Liver (tissue), 3 donors: Measurements from ENCODE around the gene GPR39.

Experiments
- GABPA ChIP-seq, 2 donors: IDR thresholded peaks in 1 of 2; conservative IDR thresholded peaks in 1 of 2; 2 replicates each; pipeline ENCODE4 v1.6.1; 2016; ENCODE audit warnings: antibody characterized with exemption in 2 of 2, mild to moderate bottlenecking in 1 of 2, moderate library complexity in 1 of 2
- JUND ChIP-seq, 2 donors: IDR thresholded peaks; 2 replicates each; pipeline ENCODE4 v1.6.1; 2016; ENCODE audit warnings: antibody characterized with exemption in 2 of 2
- RAD21 ChIP-seq, 2 donors: IDR thresholded peaks; 2 replicates each; pipeline ENCODE4 v1.6.1; 2016; ENCODE audit warnings: antibody characterized with exemption in 2 of 2, mild to moderate bottlenecking in 2 of 2
- RXRA ChIP-seq, 2 donors: IDR thresholded peaks; 2 replicates each; pipeline ENCODE4 v1.6.1; 2017 to 2018; ENCODE audit warnings: antibody characterized with exemption in 2 of 2, mild to moderate bottlenecking in 1 of 2
- SP1 ChIP-seq: IDR thresholded peaks from 2 replicates; pipeline ENCODE4 v1.6.1; 2018; ENCODE audit warnings: antibody characterized with exemption, mild to moderate bottlenecking
- TAF1 ChIP-seq: conservative IDR thresholded peaks from 2 replicates; pipeline ENCODE4 v1.6.1; 2016; ENCODE audit warnings: antibody characterized with exemption, mild to moderate bottlenecking
- TF ChIP-seq, protein P1 (sequence below): fragments of 150-350 bp; IDR thresholded peaks from 2 replicates; pipeline ENCODE4 v1.5.1; 2017; ENCODE audit warnings: improper control_type of control experiment, low read depth, low read length; ENCODE audit not compliant: missing input control
- TF ChIP-seq, protein P2 (sequence below): IDR thresholded peaks from 2 replicates; pipeline ENCODE4 v1.6.1; 2016; ENCODE audit warnings: antibody characterized with exemption
- donor health status: healthy.
- donor health status: healthy.

DNA sequence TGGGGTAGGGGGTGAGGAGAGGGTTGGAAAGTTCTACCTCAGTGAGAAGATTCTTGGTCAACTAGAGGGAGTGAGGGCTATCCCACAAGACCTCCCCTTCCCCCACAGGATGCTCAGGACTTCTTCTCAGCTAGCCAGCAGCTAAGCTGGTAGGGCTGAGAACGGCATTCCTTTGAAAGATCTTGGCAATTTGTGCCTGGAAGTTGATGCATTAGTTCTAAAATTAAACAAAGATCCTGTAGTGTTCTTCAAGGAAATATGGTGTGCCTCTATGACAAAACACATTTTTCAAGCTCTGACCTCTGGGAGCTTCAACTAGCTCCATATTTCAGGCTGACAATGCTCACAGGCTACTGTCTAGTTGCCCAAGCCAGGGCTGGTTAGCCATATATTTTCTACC is 251.1 kb downstream of the GPR39 start:
- TF ChIP-seq, protein P1, sequence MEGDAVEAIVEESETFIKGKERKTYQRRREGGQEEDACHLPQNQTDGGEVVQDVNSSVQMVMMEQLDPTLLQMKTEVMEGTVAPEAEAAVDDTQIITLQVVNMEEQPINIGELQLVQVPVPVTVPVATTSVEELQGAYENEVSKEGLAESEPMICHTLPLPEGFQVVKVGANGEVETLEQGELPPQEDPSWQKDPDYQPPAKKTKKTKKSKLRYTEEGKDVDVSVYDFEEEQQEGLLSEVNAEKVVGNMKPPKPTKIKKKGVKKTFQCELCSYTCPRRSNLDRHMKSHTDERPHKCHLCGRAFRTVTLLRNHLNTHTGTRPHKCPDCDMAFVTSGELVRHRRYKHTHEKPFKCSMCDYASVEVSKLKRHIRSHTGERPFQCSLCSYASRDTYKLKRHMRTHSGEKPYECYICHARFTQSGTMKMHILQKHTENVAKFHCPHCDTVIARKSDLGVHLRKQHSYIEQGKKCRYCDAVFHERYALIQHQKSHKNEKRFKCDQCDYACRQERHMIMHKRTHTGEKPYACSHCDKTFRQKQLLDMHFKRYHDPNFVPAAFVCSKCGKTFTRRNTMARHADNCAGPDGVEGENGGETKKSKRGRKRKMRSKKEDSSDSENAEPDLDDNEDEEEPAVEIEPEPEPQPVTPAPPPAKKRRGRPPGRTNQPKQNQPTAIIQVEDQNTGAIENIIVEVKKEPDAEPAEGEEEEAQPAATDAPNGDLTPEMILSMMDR = no peak
- TF ChIP-seq SP1 (no peak), GABPA (IDR thresholded peaks at IDR 0.05 in 1 of 2, conservative IDR thresholded peaks at IDR 0.05 in 1 of 2) (no peak), TAF1 (no peak), RAD21 (IDR thresholded peaks at IDR 0.05) (no peak), RXRA (IDR thresholded peaks at IDR 0.05) (no peak), JUND (IDR thresholded peaks at IDR 0.05) (no peak)
- TF ChIP-seq, protein P2, sequence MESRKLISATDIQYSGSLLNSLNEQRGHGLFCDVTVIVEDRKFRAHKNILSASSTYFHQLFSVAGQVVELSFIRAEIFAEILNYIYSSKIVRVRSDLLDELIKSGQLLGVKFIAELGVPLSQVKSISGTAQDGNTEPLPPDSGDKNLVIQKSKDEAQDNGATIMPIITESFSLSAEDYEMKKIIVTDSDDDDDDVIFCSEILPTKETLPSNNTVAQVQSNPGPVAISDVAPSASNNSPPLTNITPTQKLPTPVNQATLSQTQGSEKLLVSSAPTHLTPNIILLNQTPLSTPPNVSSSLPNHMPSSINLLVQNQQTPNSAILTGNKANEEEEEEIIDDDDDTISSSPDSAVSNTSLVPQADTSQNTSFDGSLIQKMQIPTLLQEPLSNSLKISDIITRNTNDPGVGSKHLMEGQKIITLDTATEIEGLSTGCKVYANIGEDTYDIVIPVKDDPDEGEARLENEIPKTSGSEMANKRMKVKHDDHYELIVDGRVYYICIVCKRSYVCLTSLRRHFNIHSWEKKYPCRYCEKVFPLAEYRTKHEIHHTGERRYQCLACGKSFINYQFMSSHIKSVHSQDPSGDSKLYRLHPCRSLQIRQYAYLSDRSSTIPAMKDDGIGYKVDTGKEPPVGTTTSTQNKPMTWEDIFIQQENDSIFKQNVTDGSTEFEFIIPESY = no peak
